ENCODE results near the gene CARD10. TPM values are rescaled to one million over a fixed set of nuclear protein-coding genes. Genes with fewer than 3 reads are reported as not detected.

CARD10 gene
- total and polyA plus RNA-seq, 2 of the 8 experiments (the other 6 are each of a cell fraction or from before 2014, with no cell fraction given), result 13.5 to 14.4 TPM

DNA sequence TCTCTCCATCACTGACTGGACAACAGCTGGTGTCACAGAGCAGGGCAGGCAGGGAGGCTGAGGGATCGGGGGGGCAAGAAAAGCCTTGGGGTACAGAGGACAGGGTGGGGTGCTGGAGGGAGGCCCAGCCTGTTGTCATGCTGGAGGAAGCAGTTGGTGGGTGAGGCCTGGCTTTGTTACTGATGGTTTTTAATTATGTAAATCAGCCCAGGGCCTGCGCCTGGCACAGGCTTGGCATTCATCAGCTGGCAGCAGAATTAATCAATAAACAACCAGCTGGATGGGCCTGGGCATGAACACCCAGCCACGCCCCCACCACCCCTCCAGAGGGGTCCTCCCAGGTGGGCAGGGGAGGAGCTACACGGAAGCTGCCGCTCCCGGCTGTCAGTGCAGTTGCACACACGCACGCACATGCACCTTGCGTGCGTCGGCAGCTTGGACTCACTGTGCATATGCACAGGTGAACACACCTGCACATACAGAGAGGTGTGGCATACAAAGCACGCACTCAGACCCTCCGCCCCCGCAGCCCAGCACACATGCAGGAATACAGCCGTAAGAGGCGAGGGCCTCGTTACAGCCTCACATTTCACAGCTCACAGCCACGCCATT, 70.6 kb downstream of the CARD10 start:
- Histone ChIP-seq H3K27ac (ENCODE audit: low read depth, low read length) (no peak overlapping the region), H3K56ac (replicated peaks; ENCODE audit: insufficient read length, low read depth, low read length) (no peak overlapping the region)

More for the DNA sequence above, 70.6 kb downstream of the CARD10 start:
- Histone ChIP-seq H3K23ac (ENCODE audit: insufficient read length) (no peak overlapping the region), H2BK5ac (ENCODE audit: low read depth, low read length) (no peak overlapping the region), H2BK20ac (ENCODE audit: low read length) (no peak overlapping the region), H3K9ac (replicated peaks in 1 of 4; ENCODE audit: extremely low read depth in 1 of 4, low read depth in 3 of 4, low read length in 3 of 4) (no peak overlapping the region), H2AK5ac (ENCODE audit: low read depth, low read length) (no peak overlapping the region), H3K4me2 (ENCODE audit: insufficient read depth in 1 of 2, low read depth in 2 of 2, low read length in 2 of 2) (no peak overlapping the region), H4K20me1 (replicated peaks in 1 of 2; ENCODE audit: control insufficient read depth in 1 of 2, insufficient read depth in 2 of 2, low read length in 2 of 2) (no peaks in the 10 kb centered on the region), H3K27me3 (replicated peaks in 1 of 4; ENCODE audit: control insufficient read depth in 3 of 4, extremely low read depth in 1 of 4, insufficient read depth in 3 of 4, low read length in 3 of 4) (peaks cover 0 to 2% (median 0%) of the 10 kb centered on the region in 4 experiments; a peak in 1 of 7 replicates), H4K5ac (ENCODE audit: insufficient read length, low read depth, low read length) (no peak overlapping the region), H3K79me2 (ENCODE audit: control insufficient read depth in 1 of 2, insufficient read depth in 2 of 2, low read length in 2 of 2) (no peaks in the 10 kb centered on the region), H3K4me1 (replicated peaks in 1 of 4; ENCODE audit: control insufficient read depth in 3 of 4, insufficient read depth in 4 of 4, low read length in 3 of 4) (peaks cover 0 to 2% (median 0%) of the 10 kb centered on the region in 4 experiments; a peak in 1 of 7 replicates), H2BK15ac (ENCODE audit: low read length) (no peak overlapping the region), H2AFZ (ENCODE audit: low read length) (no peak overlapping the region), H3K14ac (ENCODE audit: insufficient read length) (no peak overlapping the region), H3K79me1 (ENCODE audit: low read depth, low read length) (no peaks in the 10 kb centered on the region), H3K4ac (replicated peaks; ENCODE audit: insufficient read length, low read depth, low read length) (no peak overlapping the region), H2BK12ac (ENCODE audit: low read depth, low read length) (peak overlapping the region; percentile 6; the same call in 1 of the 2 replicates), H3K23me2 (ENCODE audit: low read depth, low read length) (no peaks in the 10 kb centered on the region), H3K4me3 (ENCODE audit: extremely low read depth in 1 of 4, insufficient read depth in 2 of 4, low read depth in 3 of 4, low read length in 4 of 4) (no peak overlapping the region), H4K8ac (ENCODE audit: extremely low read depth, insufficient read depth, low read length) (no peak overlapping the region), H3K36me3 (ENCODE audit: control insufficient read depth in 2 of 4, insufficient read depth in 4 of 4, low read length in 3 of 4) (no peaks in the 10 kb centered on the region), H2BK120ac (replicated peaks; ENCODE audit: low read depth, low read length) (no peak overlapping the region), H3K9me3 (ENCODE audit: insufficient read depth in 2 of 2, low read depth in 1 of 2, low read length in 1 of 2) (no peaks in the 10 kb centered on the region), H3K18ac (ENCODE audit: extremely low read depth, low read length) (no peak overlapping the region), H4K91ac (replicated peaks; ENCODE audit: insufficient read length, low read length) (no peak overlapping the region)
- FAIRE-seq, result no peak
- DNase-seq (ENCODE audit: low read depth in 1 of 2, low spot score in 2 of 2), result no peak
- ChIA-PET POLR2A (ENCODE audit: partially characterized antibody) (interaction anchor here (1.0 kb wide), 1 partner anchor 17 kb away, joined by 3 read pairs; no protein-coding TSS in a partner anchor), CTCF (ENCODE audit: partially characterized antibody) (interaction anchor here (0.5 to 2.8 kb wide), 15 partner anchors 8 to 203 kb away, joined by 3 to 22 read pairs (median 4); no protein-coding TSS in a partner anchor)
- WGBS, 2 experiments (ENCODE audit: extremely low coverage in 1 of 2, insufficient coverage in 1 of 2, insufficient read length in 1 of 2, insufficient replicate concordance in 2 of 2, low coverage in 1 of 2, low lambda C conversion rate in 2 of 2, missing lambda C conversion rate in 1 of 2), result 92% methylated on average over 17 of the region's 18 CpGs; no CpG with 5 or more reads in 1 of the 2 experiments
- TF ChIP-seq, protein P1, sequence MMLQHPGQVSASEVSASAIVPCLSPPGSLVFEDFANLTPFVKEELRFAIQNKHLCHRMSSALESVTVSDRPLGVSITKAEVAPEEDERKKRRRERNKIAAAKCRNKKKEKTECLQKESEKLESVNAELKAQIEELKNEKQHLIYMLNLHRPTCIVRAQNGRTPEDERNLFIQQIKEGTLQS (IDR thresholded peaks at IDR 0.05; ENCODE audit: insufficient read depth, low read depth, low read length), result no peak
